Esophagus squamous epithelium (tissue), 5 donors: ENCODE data around the gene PEF1. TPM values are rescaled to one million over a fixed set of nuclear protein-coding genes. Genes with fewer than 3 reads are reported as not detected.

Experiments used
- DNase-seq: peaks from one replicate; lab custom pipeline; 2025; lab: John Stamatoyannopoulos, UW
- H3K27ac ChIP-seq, 4 donors: fragments of 200-600 bp; sonication (generic); one replicate each; pipeline ENCODE4 v1.5.1; 2016 to 2019; ENCODE audit warnings: mild to moderate bottlenecking in 1 of 4
- H3K27me3 ChIP-seq, 4 donors: fragments of 200-600 bp; sonication (generic); 1 replicate in 3 of 4; 2 replicates in 1 of 4; pipeline versions ENCODE4 v1.5.1 to v1.6.0; 2017 to 2021; ENCODE audit warnings: antibody characterized with exemption in 1 of 4
- H3K36me3 ChIP-seq, 3 donors: fragments of 200-600 bp; sonication (generic); one replicate each; pipeline ENCODE4 v1.5.1; 2016 to 2019
- H3K4me1 ChIP-seq, 3 donors: fragments of 200-600 bp; sonication (generic); one replicate each; pipeline ENCODE4 v1.5.1; 2017 to 2019
- H3K4me3 ChIP-seq, 4 donors: fragments of 200-600 bp; sonication (generic); 1 replicate in 3 of 4; 2 replicates in 1 of 4; pipeline ENCODE4 v1.5.1; 2016 to 2019; ENCODE audit warnings: mild to moderate bottlenecking in 2 of 4, moderate library complexity in 1 of 4
- H3K9me3 ChIP-seq, 3 donors: fragments of 200-600 bp; sonication (generic); one replicate each; pipeline ENCODE4 v1.5.1; 2016 to 2019
- POLR2A ChIP-seq, 4 donors: fragments of 450-650 bp; IDR thresholded peaks; one replicate each; pipeline ENCODE4 v1.6.1; 2017; ENCODE audit warnings: antibody characterized with exemption in 4 of 4, mild to moderate bottlenecking in 4 of 4, moderate library complexity in 3 of 4
- WGBS, 2 donors: methylation state at CpG; one replicate each; pipeline ENCODE4 v1.1.5; 2018; 5-methylcytosine and 5-hydroxymethylcytosine counted together
- intact Hi-C: fragments of 100-400 bp; cut with DNase I; formaldehyde crosslinking; loops from one replicate; pipeline ENCODE4 v1.15.0; 2022
- total RNA-seq, 4 donors: library from RNA; depleted of rRNA; stranded (reverse); fragments of >200 nt; gene quantifications; one replicate each; pipeline ENCODE4 v1.1.0, GENCODE V29; 2016
- TF ChIP-seq, protein P1 (sequence below), 6 experiments: fragments of 450-650 bp in 4 of 6; fragments of 200-600 bp in 2 of 6; sonication (generic) in 2 of 6; IDR thresholded peaks; one replicate each; pipeline ENCODE4 v1.5.1; 2016 to 2019; ENCODE audit warnings: antibody characterized with exemption in 6 of 6, mild to moderate bottlenecking in 4 of 6, moderate library complexity in 4 of 6
- donor health status: DM: yes; HTN: yes; CAD: no.

Gene PEF1
- total RNA-seq, 4 donors from 2014 or later: 59.1 to 69.8 (median 63.6) TPM

DNA sequence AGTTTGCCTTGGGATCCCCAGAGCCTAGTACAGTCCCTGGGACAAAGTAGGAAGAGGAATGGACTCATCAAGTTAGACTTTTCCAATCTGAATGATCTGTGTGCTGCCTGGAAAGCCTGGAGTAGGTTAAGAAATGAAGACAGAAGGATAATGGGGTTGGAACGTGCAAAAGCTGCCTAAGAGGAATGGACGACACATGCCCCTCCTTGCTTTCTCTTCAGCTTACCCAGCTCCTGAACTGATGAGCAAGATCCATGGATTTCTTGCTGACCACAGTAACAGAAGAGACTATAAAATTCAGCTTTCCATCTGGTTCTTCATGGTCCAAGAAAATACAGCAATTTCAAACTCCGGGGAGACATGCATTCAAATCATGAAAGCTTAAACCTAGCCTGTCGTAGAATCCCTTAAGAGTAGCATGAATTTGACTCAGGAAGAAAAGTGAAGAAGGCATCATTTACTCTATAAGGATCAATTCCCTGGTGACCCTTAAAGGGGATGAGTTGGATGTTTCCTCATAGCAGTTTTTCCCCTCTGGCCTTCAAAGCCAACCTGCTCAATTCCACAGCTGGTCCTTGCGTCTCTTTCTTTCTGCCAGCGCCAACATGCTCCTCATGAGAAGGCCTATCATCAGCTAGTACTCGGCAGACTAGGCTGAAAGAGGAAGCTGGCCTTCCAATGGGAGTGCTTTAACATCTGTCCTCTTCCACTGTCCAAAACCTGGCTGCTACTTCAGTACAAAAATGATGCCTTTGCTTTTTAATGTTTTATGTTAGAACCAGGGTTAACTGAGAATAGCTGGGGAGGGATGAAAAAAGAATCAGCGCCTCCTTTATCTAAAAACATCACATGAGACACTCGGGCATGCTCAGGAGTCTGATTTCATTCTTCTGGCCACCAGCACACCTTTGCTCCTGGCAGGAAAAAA lies 5.7 kb upstream of the PEF1 start:
- H3K4me1 ChIP-seq: peaks cover 0 to 42% (median 12%) of the 10 kb centered on the region in 3 donors
- 57 to 62% methylated on average over 9 of the region's 9 CpGs for WGBS, 2 donors
- DNase-seq: no peak
- TF ChIP-seq POLR2A (IDR thresholded peaks at IDR 0.05): no peak
- TF ChIP-seq, protein P1, sequence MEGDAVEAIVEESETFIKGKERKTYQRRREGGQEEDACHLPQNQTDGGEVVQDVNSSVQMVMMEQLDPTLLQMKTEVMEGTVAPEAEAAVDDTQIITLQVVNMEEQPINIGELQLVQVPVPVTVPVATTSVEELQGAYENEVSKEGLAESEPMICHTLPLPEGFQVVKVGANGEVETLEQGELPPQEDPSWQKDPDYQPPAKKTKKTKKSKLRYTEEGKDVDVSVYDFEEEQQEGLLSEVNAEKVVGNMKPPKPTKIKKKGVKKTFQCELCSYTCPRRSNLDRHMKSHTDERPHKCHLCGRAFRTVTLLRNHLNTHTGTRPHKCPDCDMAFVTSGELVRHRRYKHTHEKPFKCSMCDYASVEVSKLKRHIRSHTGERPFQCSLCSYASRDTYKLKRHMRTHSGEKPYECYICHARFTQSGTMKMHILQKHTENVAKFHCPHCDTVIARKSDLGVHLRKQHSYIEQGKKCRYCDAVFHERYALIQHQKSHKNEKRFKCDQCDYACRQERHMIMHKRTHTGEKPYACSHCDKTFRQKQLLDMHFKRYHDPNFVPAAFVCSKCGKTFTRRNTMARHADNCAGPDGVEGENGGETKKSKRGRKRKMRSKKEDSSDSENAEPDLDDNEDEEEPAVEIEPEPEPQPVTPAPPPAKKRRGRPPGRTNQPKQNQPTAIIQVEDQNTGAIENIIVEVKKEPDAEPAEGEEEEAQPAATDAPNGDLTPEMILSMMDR (IDR thresholded peaks at IDR 0.05): no peak
- no peaks in the 10 kb centered on the region for H3K27me3 ChIP-seq
- no peak overlapping the region for H3K4me3 ChIP-seq
- intact Hi-C loops: no loop called here
- H3K27ac ChIP-seq: peak overlapping the region in 1 of 4 donors; percentile 48
- peaks cover 0 to 21% (median 0%) of the 10 kb centered on the region in 3 donors for H3K36me3 ChIP-seq
- no peaks in the 10 kb centered on the region for H3K9me3 ChIP-seq

DNA sequence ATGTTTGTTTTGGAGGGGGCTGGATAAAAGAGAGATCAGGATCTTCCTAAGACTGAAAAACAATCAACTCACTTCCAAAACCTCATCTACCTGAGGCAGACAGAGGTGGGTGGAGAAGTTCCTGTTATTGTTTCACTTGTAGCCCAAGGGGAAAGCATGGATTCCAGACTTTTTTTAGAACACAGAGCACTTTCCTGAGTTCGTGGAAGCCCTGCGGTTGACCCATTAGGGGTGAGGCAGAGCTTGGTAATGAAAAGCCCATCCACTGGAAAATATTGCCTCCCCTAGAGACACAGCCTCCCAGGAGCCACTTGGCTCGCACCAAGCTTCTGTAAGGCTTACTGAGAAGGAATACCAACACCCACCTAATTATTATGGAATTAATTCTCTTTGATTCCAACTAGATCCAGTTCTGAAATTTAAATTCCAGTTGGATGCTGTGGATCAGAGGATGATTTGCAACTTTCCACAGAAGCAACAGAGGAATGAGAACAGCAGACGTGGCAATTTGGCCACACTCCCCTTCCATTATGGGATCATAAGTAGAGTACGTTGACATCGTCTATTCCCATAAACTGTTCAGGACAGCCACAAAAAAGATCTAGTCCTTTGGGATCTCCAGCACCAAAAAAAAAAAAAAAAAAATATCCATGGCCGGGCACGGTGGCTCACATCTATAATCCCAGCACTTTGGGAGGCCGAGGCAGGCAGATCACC lies 4.1 kb upstream of the PEF1 start:
- no peaks in the 10 kb centered on the region for H3K9me3 ChIP-seq
- intact Hi-C loops: no loop called here
- H3K4me1 ChIP-seq: peaks cover 3 to 48% (median 14%) of the 10 kb centered on the region in 3 donors
- no peak for DNase-seq
- peaks cover 0 to 11% (median 0%) of the 10 kb centered on the region in 3 donors for H3K36me3 ChIP-seq
- WGBS, 2 donors: 65 to 66% methylated on average over 9 of the region's 9 CpGs
- H3K27ac ChIP-seq: peak overlapping the region in 3 of 4 donors; percentile 31 to 61 (median 46)
- no peaks in the 10 kb centered on the region for H3K27me3 ChIP-seq
- TF ChIP-seq, protein P1 (IDR thresholded peaks at IDR 0.05): no peak
- no peak for TF ChIP-seq POLR2A (IDR thresholded peaks at IDR 0.05)
- no peak overlapping the region for H3K4me3 ChIP-seq

GRCh38 chr1:31648190-31648589 lies 3.5 kb upstream of the PEF1 start:
- 42 to 45% methylated on average over 2 of the region's 2 CpGs for WGBS, 2 donors
- H3K36me3 ChIP-seq: peaks cover 0 to 8% (median 0%) of the 10 kb centered on the region in 3 donors
- no peak for DNase-seq
- H3K4me1 ChIP-seq: peaks cover 7 to 54% (median 20%) of the 10 kb centered on the region in 3 donors
- H3K4me3 ChIP-seq: no peak overlapping the region
- peak overlapping the region in 3 of 4 donors; percentile 31 to 61 (median 46) for H3K27ac ChIP-seq
- no peaks in the 10 kb centered on the region for H3K9me3 ChIP-seq
- H3K27me3 ChIP-seq: no peaks in the 10 kb centered on the region
- intact Hi-C loops: no loop called here
- TF ChIP-seq POLR2A (IDR thresholded peaks at IDR 0.05): no peak
- TF ChIP-seq, protein P1 (IDR thresholded peaks at IDR 0.05): no peak

DNA sequence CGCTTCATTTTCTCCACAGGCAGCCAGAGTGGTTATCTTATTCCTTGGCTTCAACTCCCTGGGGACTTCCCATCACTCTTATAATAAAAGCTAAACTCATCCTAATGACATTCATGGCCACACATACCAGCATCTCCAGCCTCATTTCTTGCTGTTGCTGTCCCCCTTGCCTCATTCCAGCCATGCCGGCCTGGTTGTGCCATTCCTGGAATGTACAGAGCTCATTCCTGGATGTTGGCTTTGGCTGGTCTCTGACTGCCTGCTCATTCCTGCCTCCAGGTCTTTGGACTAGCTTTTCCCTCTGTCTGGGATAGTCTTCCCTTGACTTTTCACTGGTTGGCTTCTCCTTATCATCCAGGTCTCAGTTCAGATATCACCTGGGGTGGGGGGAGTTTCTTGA lies 2.4 kb upstream of the PEF1 start:
- peaks cover 7 to 64% (median 25%) of the 10 kb centered on the region in 3 donors for H3K4me1 ChIP-seq
- intact Hi-C loops: no loop called here
- no peak for TF ChIP-seq POLR2A (IDR thresholded peaks at IDR 0.05)
- TF ChIP-seq, protein P1 (IDR thresholded peaks at IDR 0.05): no peak
- 68 to 94% methylated on average over 2 of the region's 2 CpGs for WGBS, 2 donors
- no peak overlapping the region for H3K27ac ChIP-seq
- DNase-seq: no peak
- H3K4me3 ChIP-seq: no peak overlapping the region
- no peaks in the 10 kb centered on the region for H3K27me3 ChIP-seq
- H3K36me3 ChIP-seq: no peaks in the 10 kb centered on the region
- no peaks in the 10 kb centered on the region for H3K9me3 ChIP-seq
